Gastroesophageal sphincter (tissue), 3 donors: ENCODE data around the gene PRAMEF12.

Experiments used
- CTCF ChIP-seq, 4 experiments: fragments of 200-600 bp in 2 of 4; fragments of 450-650 bp in 2 of 4; sonication (generic) in 1 of 4; IDR thresholded peaks; one replicate each; pipeline ENCODE4 v1.5.1; 2017 to 2019; ENCODE audit warnings: antibody characterized with exemption in 4 of 4, mild to moderate bottlenecking in 2 of 4, moderate library complexity in 2 of 4
- POLR2AphosphoS5 ChIP-seq: sonication (generic); formaldehyde crosslinking; IDR thresholded peaks from one replicate; pipeline ENCODE4 v1.6.1; 2017; ENCODE audit warnings: antibody characterized with exemption

- no peak for TF ChIP-seq POLR2AphosphoS5
- TF ChIP-seq CTCF (IDR thresholded peaks at IDR 0.05): no peak
Observed at GRCh38 chr1:12756273-12756672, 17.3 kb upstream of the PRAMEF12 start.
